KOPT-K1 (cell line): ENCODE measurements around the gene WDR33.

Source experiments
- H3K27ac ChIP-seq: fragments of 200-600 bp; sonication (generic); 2 replicates; pipeline ENCODE4 v1.5.1; 2016; ENCODE audit warnings: antibody characterized with exemption, mild to moderate bottlenecking, low read depth, low read length; ENCODE audit not compliant: poor library complexity, severe bottlenecking
- H3K36me3 ChIP-seq: fragments of 200-600 bp; sonication (generic); 2 replicates; pipeline ENCODE4 v1.5.1; 2017; ENCODE audit warnings: antibody characterized with exemption, mild to moderate bottlenecking, low read length, moderate library complexity; ENCODE audit not compliant: insufficient read depth
- H3K9me3 ChIP-seq: fragments of 200-600 bp; sonication (generic); 2 replicates; pipeline ENCODE4 v1.5.1; 2017; ENCODE audit warnings: antibody characterized with exemption, low read length, mild to moderate bottlenecking; ENCODE audit not compliant: insufficient read depth, poor library complexity, severe bottlenecking

The WDR33 gene

DNA sequence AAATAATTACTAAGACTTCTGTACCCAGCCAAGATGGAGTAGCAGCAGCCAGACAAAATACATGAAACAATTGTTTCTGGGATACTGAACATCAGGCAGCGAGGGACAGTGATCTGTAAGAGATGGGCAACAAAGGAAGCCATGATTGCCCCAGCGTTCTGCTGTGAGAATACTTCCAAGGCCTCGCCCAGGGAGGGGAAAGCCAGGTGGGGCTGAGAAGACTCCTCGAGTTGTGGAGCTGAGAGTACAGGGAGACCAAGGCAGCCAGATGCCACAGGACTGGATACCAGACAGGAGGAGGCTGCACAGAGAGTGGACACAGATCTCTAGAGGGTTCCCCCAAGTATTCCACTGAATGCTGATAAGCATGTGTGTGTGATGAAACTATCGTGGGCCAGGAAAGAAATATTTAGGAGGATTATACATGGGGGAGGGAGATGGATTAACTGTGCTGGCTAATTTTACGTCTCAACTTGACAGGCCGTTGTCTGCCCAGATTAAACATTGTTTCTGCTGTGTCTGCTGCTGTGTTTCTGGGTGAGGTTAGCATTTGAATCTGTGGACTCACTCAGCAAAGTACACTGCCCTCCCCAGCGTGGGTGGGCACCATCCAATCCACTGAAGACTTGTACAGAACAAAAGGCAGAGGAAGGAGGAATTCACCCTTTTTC lies 125.4 kb downstream of the WDR33 start:
- no peak overlapping the region for H3K27ac ChIP-seq
- no peaks in the 10 kb centered on the region for H3K36me3 ChIP-seq
- H3K9me3 ChIP-seq: peaks cover 33% of the 10 kb centered on the region

DNA sequence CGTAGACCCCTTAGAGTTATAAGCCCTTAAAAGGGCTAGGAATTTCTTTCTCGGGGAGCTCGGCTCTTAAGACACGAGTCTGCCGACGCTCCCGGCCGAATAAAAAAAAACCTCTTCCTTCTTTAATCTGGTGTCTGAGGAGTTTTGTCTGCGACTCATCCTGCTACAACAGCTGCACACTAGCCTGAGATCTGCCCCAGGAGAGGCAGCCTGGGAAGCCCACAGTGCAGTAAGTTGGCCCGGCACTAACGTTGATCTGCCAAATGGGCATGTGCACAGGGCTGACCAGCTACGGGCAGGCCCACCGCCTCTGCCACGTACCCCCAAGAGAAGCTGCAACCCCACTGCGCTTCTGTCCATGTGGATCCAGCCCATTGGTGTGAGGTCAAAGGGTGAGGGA lies 127.2 kb downstream of the WDR33 start:
- H3K27ac ChIP-seq: no peak overlapping the region
- no peaks in the 10 kb centered on the region for H3K36me3 ChIP-seq
- peaks cover 15% of the 10 kb centered on the region for H3K9me3 ChIP-seq

DNA sequence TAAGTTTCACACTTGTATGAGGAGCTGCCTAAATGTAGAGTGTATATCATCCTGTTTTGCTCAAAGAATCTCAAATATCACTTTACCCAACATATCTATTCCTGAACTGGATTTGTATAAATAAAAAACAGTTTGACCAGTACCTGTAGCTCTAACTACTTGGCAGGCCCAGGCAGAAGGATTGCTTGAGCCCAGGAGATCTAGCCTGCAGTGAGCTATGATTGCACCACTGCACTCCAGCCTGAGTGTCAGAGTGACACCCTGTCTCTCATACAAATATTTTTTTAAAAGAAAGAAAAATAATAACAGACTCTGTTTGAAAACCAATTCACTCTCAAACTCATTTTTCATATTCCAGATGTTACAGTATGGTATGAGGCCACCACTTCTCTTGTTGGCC lies 127.9 kb downstream of the WDR33 start:
- Histone ChIP-seq H3K36me3 (no peaks in the 10 kb centered on the region), H3K9me3 (peaks cover 8% of the 10 kb centered on the region), H3K27ac (no peak overlapping the region)

DNA sequence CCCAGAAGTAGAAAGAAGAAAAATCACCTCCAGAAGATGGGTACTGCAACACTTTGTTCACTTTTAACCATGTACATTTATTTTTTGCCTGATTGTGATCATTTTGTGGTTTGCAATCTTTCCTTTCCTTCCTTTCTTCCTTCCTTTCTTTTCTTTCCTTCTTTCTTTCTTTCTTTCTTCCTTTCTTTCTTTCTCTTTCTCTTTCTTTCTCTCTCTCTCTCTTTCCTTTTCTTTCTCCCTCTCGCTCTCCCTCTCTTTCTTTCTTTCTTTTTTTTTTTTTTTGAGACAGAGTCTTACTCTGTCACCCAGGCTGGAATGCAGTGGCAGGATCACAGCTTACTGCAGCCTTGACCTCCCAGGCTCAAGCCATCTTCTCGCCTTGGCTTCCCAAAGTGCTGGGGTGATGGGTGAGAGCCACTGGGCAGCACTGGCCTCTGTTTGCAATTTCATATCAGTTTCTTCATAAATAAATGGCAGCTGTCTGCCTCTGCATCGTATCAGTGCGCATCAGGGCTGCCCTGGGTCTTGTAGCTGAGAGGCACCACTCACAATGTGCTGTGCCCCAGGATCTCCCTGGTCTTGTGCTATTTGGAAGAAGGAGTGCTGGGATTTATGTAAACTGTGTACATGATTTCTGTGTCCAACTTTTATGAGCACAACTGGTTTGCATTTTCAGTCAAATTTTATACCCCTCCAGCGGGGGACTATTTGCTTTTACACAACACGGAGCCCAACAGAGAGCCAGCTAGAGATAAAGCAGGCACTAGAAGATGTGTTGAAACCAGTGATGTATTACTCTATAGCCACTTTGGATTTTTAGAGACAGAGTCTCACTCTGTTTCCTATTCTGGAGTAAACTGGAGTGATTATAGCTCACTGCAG lies 128.8 kb downstream of the WDR33 start:
- Histone ChIP-seq H3K36me3 (no peaks in the 10 kb centered on the region), H3K9me3 (no peaks in the 10 kb centered on the region), H3K27ac (no peak overlapping the region)

DNA sequence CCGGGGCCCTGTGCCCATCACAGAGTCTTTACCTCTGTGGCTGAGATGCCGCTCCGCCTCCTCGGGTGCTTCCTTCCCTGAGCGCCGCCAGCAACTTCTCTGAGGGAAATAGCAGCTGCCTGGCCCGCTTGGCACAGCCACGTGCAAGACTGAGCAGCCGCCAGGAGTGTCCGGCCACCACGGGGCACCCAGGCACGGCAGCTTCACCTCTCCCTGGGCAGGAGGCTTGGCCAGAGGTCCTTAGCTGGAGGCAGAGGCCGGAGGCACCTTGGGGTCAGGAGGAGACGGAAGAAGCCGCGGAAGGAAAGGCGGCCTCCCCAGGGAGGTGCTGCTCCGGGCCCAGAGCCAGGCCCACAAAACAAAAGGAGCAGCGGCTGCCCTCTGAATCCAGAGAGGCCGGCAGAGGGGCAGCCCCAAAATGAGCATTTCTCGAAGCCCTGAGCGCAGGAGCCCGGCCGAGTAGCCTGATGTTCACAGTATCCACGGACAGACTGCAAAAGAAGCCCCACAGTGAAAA lies 129.6 kb downstream of the WDR33 start:
- H3K27ac ChIP-seq: no peak overlapping the region

DNA sequence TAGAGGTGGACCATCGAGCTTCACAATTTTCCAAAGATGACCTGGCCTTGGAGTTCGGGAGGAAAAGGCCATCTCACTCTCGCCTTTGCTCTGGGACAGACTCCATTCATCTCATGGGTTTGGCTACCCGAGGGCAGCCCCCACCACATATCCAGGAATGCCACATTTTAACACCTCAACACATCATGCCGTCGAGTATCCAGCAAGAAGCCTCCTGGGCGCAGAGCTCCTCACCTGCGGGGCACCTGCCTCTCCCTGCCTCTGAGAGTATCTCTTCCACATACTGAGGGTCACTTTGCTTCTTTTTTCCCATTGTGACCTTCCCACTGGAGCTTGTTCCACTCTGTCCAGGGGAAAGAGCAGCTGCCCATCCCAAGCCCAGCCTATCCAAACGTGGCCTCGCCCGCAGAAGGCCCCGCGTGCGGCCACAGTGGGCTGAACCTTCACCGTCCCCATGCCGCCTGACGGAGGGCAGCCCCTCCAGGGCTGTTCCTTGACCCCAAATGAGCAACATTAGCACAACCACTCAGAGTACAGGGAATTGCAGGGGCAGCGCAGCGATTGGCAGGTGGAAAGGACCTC lies 130.2 kb downstream of the WDR33 start:
- Histone ChIP-seq H3K9me3 (no peaks in the 10 kb centered on the region), H3K27ac (no peak overlapping the region), H3K36me3 (no peaks in the 10 kb centered on the region)

More for the DNA sequence above, 129.6 kb downstream of the WDR33 start:
- H3K9me3 ChIP-seq: no peaks in the 10 kb centered on the region
- H3K36me3 ChIP-seq: no peaks in the 10 kb centered on the region

DNA sequence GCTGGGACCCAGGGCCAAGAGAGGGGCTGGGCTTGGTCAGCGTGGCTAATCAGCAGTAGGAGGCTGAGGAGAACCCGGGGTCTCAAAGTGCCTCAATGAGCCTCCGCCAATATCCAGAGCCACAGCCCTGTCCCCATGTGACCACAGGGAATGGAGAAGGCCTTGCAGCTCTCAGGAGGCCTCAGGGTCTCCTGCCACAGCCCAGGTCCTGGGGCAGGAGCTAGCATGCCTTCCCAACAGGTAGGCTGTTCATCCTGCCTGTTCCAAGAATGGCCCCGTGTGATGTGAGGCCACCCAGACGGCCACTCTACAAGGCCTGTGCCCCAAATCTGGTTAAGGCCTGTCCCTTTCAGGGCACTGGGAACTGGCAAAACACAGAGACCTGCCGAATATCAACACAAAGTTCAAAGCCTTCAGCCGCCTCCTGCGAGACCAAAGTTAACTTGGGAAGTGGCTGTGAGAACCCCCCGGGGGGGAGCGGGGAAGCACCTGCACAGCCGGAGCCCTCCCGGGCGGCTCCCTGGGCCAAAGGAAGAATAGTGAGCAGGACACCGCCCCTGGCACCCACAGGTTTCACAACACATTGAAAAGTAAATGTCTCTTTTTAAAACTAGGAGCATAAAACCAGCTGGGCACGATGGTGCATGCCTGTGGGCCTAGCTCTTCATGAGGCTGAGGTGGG lies 131.2 kb downstream of the WDR33 start:
- peak overlapping the region; percentile 43 for H3K27ac ChIP-seq
- no peaks in the 10 kb centered on the region for H3K9me3 ChIP-seq
- no peaks in the 10 kb centered on the region for H3K36me3 ChIP-seq

DNA sequence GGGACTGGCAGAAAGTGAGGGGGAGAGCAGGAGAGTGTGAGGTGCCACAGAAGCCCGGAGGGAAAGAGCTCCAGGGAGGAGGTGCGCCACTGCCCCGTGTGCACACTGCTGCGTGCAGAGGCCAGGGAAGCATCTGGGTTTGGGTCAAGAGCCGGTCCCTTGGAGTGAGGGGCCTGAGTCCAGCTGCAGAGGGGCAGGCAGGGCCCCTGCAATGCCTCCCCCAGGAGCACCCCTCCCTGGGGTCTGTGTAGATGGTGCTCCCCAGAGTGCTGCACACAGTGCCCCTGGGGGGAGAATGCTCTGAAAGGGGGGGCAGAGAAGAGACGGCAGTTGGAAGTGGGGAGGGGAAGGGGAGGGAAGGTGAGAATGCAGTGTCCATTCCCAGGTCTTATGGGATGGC lies 132.0 kb downstream of the WDR33 start:
- H3K27ac ChIP-seq: peak overlapping the region; percentile 43
- H3K36me3 ChIP-seq: no peaks in the 10 kb centered on the region
- H3K9me3 ChIP-seq: no peaks in the 10 kb centered on the region

DNA sequence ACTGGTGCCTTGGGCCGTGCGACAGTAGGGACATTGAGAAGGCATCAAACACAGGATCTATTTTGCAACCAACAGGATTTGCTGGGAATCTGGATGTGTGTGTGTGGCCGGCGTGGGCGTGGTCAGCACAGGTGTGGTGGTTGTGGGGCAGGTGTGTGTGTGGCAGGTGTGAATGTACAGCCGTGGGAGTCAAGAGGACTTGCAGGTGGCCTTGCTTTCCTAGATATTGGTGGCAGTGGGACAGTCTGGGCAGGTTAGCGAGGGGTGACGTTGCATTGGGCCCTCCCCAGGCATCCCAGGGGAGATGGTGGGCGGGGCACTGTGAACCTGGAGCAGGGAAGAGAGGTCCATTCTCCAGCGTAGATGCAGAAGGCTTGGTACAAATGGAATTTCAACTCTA lies 132.4 kb downstream of the WDR33 start:
- no peaks in the 10 kb centered on the region for H3K36me3 ChIP-seq
- no peaks in the 10 kb centered on the region for H3K9me3 ChIP-seq
- no peak overlapping the region for H3K27ac ChIP-seq

DNA sequence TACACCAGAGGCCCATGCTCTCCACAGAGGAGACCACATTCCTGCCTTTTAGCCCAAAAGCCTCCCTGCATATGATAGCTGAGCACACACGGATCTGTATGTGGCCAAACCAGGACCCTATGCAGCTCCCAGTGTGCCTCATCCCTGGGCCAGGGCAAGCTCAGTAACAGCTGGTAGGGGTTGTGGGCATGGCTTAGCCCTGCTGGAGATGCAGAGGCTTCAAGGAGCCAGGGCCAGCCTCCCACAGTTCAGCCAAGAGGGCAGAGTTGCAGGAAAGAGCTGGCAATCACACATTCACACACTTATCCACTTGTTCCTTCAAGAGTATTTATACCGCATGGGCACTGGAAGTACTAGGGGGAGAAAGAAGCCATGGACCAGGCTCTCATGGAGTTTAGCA lies 134.1 kb downstream of the WDR33 start:
- H3K36me3 ChIP-seq: no peaks in the 10 kb centered on the region

DNA sequence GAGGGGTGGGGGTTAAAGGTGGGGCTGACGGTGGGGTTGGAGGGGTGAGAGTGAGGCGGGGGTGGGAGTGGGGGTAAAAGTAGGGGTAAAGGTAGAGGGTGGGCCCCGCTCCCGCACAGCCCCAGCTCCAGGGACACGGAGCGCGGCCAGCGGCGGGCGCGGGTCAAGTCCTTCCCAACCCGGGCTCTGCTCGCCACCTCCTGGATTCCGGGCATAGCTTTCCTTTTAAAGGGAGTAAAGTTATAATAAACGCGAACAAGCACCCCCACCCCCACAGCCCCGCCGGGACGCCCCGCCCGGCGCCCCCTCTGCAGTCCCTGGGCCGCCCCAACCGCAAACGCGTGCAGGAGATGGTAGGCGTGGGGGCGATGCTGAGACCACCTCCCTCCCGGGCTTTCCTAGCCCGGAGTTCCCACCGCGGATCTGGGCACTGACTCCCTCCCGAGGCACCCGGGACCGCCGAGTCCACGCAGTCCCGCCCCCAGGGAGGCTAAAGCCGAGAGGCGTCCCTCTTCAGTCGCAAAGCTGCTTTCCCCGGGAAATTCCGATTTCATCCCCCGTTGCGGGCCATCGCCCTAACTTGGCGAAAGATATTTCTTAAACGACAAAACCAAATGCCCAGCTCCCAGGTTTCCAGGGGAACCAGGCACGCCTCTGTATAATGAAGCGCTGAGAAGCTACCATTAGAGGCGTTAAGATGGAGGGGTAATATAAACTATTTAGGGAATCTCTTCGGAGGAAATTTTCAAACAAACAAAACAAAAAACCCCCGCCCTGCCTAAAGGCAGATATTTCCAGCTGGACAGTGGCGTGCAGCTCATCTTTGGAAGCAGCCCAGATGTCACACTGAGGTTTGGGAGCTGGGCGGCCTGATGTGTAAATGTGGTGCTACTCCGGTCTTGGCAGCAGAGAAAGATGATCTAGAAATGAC lies 135.4 kb downstream of the WDR33 start, which contains the start of gene LIMS2:
LIMS2 (minus strand) TSS at position 200 of the 931 bp plus-strand sequence. CDS start 506 bp downstream, outside the sequence.
- Histone ChIP-seq H3K27ac (no peak within 1 kb of the TSS), H3K9me3 (no peaks in the 10 kb centered on the region), H3K36me3 (no peaks in the 10 kb centered on the region)

More for the DNA sequence above, 134.1 kb downstream of the WDR33 start:
- Histone ChIP-seq H3K9me3 (no peaks in the 10 kb centered on the region), H3K27ac (no peak overlapping the region)

DNA sequence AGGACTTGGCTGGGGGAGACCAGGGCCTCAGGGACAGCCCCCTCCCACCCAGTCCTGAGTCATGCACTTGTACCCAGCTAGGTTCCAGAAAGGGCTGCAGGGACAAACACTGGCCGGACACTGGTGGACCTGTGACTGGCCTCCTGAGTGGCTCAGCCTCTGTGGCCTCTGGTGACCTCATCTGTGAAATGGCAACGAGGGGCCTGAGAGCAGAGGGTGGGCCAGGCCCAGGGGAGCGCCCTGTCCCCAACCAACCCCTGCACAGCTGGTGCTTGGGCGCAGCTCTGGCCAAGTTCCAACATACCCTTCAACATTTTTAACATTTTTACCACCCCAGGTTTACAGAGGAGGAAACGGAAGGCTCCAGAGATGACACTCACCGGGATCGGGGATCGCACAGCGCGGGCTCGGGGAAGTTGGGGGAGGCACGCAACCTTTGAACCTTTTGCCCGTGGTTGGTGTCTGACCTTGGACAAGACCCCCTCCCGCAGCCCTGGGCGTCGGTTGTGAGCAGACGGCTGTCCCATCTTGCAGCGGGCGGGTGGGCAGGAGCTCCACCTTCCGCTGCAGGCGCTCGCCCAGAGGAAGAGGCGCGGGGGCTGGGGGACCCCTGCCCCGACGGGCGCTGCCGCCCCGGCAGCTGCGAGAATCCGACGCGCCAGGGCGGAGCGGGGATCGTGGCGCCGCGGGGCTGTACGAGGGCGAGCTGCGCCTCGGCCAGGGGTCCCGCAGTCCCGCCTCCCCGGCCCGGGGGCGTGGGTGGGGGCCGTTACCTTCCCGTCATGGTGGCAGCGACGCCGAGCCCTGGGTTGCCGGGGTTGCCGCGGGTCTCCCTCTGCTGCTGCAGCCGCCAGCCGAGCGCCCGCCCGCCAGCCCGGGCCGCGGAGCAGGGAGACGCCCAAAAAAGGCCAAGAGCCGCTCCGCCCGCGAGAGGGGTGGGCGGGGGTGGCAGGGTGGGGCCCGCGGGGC lies 136.4 kb downstream of the WDR33 start:
- no peaks in the 10 kb centered on the region for H3K36me3 ChIP-seq
- no peaks in the 10 kb centered on the region for H3K9me3 ChIP-seq
- H3K27ac ChIP-seq: no peak overlapping the region
